Subcutaneous adipose tissue (tissue), 4 donors: ENCODE data around the gene XK. TPM values are rescaled to one million over a fixed set of nuclear protein-coding genes. Genes with fewer than 3 reads are reported as not detected.

Source experiments
- total RNA-seq, 4 donors: library from RNA; depleted of rRNA; stranded (reverse); fragments of >200 nt; gene quantifications; one replicate each; pipeline ENCODE4 v1.1.0, GENCODE V29; 2016
- TF ChIP-seq, protein P1 (sequence below): fragments of 450-650 bp; IDR thresholded peaks from one replicate; pipeline ENCODE4 v1.5.1; 2016; ENCODE audit warnings: low read depth, mild to moderate bottlenecking, control low read depth, antibody characterized with exemption, moderate library complexity

Gene XK
- total RNA-seq, 4 donors from 2014 or later = 0.17 to 0.33 (median 0.22) TPM; not detected in 1

DNA sequence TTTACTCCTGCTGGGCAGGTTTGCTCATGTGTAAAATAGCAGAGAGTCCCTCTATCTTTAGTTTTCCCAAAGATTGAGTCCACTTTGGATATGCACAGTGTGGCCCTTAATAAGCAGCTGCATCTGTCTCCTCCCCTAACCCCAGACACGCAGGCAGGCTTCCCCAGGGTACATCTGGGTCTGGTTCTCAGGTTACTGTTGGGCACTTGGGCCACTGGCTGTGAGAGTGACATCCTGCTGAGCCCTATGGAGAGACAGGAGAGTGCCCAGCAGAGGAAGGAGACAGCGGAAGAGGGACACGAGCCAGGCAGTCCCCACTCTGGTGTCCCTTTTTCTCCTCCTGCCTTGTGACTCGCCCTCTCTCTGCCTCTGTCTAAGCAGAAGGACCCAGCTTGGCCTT is 16.0 kb downstream of the XK start:
- TF ChIP-seq, protein P1, sequence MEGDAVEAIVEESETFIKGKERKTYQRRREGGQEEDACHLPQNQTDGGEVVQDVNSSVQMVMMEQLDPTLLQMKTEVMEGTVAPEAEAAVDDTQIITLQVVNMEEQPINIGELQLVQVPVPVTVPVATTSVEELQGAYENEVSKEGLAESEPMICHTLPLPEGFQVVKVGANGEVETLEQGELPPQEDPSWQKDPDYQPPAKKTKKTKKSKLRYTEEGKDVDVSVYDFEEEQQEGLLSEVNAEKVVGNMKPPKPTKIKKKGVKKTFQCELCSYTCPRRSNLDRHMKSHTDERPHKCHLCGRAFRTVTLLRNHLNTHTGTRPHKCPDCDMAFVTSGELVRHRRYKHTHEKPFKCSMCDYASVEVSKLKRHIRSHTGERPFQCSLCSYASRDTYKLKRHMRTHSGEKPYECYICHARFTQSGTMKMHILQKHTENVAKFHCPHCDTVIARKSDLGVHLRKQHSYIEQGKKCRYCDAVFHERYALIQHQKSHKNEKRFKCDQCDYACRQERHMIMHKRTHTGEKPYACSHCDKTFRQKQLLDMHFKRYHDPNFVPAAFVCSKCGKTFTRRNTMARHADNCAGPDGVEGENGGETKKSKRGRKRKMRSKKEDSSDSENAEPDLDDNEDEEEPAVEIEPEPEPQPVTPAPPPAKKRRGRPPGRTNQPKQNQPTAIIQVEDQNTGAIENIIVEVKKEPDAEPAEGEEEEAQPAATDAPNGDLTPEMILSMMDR = no peak

DNA sequence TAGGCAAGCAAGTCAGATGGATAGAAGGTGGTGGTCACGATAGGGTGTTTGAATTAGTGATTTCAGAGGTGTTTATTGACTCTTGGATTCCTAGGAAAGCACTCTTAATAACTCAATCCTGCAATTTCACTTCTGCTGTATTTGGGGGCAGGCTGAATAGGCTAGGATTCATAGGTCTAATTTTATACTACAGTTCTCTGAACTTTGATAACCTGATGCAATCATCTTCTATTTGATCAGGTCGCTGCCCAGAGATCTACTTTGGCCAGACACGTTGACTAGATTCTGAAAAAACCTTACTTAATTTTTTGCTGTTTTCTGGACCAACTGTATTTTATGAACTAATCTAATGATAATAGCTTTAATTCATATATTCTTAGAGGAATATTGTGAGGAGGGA is 26.4 kb downstream of the XK start:
- TF ChIP-seq, protein P1 = no peak

DNA sequence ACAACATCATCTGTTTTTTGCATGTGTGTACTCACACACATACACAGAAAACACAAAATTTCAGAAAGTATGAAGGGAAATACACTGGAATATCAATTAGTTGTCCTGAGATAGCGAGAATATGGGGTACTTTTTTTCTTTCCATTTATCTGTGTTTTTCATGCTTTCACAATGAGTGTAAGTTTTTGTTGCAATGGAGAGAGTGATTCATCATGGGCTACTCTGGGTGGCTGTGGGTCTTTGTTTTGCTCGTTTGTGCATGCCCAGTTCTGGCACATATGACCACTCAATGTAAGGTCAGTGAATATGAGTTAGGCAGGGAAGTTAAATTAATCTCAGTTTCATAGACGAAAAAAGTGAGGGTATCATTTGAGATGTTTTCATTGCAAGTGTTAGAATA is 26.9 kb downstream of the XK start:
- TF ChIP-seq, protein P1 = no peak

DNA sequence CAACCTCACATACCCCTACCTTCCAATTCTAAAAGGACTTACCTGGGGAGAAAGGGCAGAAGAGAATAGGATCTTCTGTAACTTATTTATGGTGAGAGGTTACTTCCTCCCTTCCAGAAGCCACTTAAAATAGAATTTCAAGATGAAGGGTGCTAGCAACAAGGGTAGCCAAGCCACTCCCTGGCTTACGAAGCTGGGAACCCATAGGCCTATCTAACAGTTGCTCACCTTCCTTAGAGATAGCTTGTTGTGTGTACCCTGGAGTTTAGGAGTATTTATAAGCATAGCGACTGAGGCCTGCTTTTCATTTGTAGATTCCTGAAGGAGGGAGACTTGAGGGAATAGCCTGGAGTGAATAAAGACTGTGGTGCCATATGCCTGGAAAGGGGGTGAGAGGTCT is 28.9 kb downstream of the XK start:
- TF ChIP-seq, protein P1 = no peak

DNA sequence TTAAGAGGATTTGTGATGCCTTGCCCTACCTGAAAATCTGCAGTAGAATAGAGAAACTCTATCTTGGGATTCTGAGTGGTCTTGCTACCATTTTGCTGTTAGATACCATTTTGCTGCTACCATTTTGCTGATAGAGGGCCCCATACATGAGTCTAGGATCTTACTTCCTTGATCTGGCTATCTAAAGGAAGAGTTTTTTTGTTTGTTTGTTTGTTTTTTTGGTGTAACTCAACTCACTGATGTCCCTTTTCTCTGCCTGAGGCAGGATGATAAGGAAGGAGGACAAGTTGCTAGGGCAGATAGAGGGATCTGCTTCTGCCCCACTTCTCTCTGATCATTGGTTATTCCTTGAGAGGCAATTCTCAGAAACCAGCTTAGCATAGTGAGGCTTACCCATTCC is 31.0 kb downstream of the XK start:
- TF ChIP-seq, protein P1 = no peak

DNA sequence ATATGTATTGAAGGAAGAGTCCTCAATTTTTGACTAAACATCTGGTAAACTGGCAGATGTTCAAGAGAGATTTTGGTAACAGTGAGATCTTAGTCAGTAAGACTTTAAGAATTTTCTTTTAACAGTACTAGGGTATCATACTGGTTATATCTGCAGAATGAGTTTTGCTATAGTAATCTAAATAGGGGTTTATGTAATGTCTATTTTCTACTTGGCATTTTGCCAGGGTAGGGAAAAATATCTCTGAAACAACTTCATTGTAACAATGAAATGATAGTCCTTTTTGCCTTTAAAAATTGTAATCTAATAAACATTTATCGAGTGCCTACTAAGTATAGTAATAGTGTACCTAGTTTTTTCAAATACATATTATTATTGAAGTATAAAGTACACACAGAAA is 32.1 kb downstream of the XK start:
- TF ChIP-seq, protein P1 = no peak

DNA sequence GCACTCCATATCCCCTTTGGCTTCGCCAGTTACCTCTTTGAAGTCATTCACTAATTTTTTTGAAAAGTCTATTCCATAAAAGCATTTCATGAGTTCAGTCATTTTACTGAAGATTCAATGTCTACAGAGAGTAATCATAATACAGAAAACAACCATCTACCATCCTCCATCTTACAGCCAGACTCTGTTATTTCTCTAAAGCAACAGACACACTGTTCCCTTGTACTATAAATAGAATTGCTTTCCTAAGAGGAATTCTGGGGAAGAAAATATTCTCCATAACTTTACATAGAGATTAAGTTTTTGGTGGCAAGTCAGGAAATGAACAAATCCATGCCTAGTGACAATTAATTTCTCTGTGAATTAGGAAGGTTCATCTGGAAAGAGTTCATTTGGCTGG is 37.0 kb downstream of the XK start:
- TF ChIP-seq, protein P1 = no peak

DNA sequence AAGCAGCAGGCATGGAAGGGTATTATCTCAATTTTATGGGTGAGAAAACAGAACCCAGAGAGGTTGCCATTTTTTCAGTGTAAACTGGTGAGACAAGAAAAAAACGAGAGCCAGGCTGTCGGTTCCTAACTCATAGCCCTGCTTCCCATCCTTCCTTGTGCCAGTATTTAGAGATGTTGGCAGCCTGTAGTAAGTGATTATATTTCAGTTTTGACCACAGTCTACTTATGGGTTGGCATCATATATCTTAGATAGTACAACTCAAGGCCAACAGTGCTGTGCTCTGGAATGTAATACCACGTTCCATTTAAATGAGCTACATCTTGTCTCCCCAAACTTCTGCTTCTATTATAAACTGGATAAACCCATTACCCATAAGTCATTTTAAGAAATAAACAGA is 40.8 kb downstream of the XK start:
- TF ChIP-seq, protein P1 = no peak
